H1 (cell line): ENCODE data around the gene OTX2. TPM values are rescaled to one million over a fixed set of nuclear protein-coding genes. Genes with fewer than 3 reads are reported as not detected.
A peak's percentile ranks its signal among the peaks of the same experiment; 100 is the strongest.

Source experiments
- CTCF ChIA-PET: fragments of 300-600 bp; sonication (Branson Sonifier 250); formaldehyde crosslinking; loops from one replicate; lab custom pipeline; 2021; ENCODE audit not compliant: partially characterized antibody; lab: Charles Lee
- POLR2A ChIA-PET: fragments of 300-600 bp; sonication (Branson Sonifier 250); formaldehyde crosslinking; loops from one replicate; lab custom pipeline; 2021; ENCODE audit warnings: inconsistent platforms; ENCODE audit not compliant: partially characterized antibody; lab: Charles Lee
- DNase-seq, 2 experiments: peaks; one replicate each; pipeline versions ENCODE4 v3.0.0 to v3.0.0-alpha.2; 2010 to 2022; ENCODE audit warnings: low spot score in 2 of 2, low read depth in 1 of 2, mixed read lengths in 1 of 2
- FAIRE-seq: peaks from 2 replicates; lab custom pipeline; 2011; peaks lifted over from hg19 to GRCh38; lab: Jason Lieb, UNC
- H2AFZ ChIP-seq: 2 replicates; pipeline ENCODE4 v1.8.1; 2012; ENCODE audit warnings: low read length, inconsistent platforms
- H2AK5ac ChIP-seq: 2 replicates; pipeline ENCODE4 v1.6.1; 2013; ENCODE audit warnings: low read depth, low read length
- H2BK120ac ChIP-seq: replicated peaks from 2 replicates; pipeline ENCODE3; 2013; ENCODE audit warnings: low read depth, low read length, inconsistent platforms
- H2BK12ac ChIP-seq: 2 replicates; pipeline ENCODE4 v1.6.1; 2013; ENCODE audit warnings: low read depth, low read length
- H2BK15ac ChIP-seq: 2 replicates; pipeline ENCODE4 v1.6.1; 2013; ENCODE audit warnings: low read length
- H2BK20ac ChIP-seq: 2 replicates; pipeline ENCODE4 v1.6.1; 2013; ENCODE audit warnings: low read length
- H2BK5ac ChIP-seq: 2 replicates; pipeline ENCODE4 v1.6.1; 2013; ENCODE audit warnings: low read depth, low read length
- H3K14ac ChIP-seq: 2 replicates; pipeline ENCODE4 v1.6.1; 2013; ENCODE audit warnings: inconsistent platforms; ENCODE audit not compliant: insufficient read length
- H3K18ac ChIP-seq: 2 replicates; pipeline ENCODE4 v1.6.1; 2013; ENCODE audit warnings: low read length; ENCODE audit errors: extremely low read depth
- H3K23ac ChIP-seq: 2 replicates; pipeline ENCODE4 v1.6.1; 2013; ENCODE audit warnings: inconsistent platforms; ENCODE audit not compliant: insufficient read length
- H3K23me2 ChIP-seq: 2 replicates; pipeline ENCODE4 v1.6.1; 2013; ENCODE audit warnings: low read depth, low read length
- H3K27ac ChIP-seq: 2 replicates; pipeline ENCODE4 v1.6.1; 2011; ENCODE audit warnings: low read depth, low read length, inconsistent platforms
- H3K27me3 ChIP-seq, 4 experiments: replicated peaks in 1 of 4; 1 replicate in 1 of 4; 2 replicates in 3 of 4; pipeline versions ENCODE4 v1.6.1 to v1.8.1; 2011 to 2013; ENCODE audit warnings: low read length in 3 of 4, mild to moderate bottlenecking in 3 of 4, inconsistent platforms in 2 of 4, mixed read lengths in 2 of 4, moderate library complexity in 1 of 4; ENCODE audit not compliant: control insufficient read depth in 3 of 4, insufficient read depth in 3 of 4; ENCODE audit errors: extremely low read depth in 1 of 4
- H3K36me3 ChIP-seq, 4 experiments: 2 replicates each; pipeline versions ENCODE4 v1.6.1 to v1.8.1; 2011 to 2013; ENCODE audit warnings: mild to moderate bottlenecking in 4 of 4, low read length in 3 of 4, moderate library complexity in 2 of 4, control low read depth in 1 of 4, inconsistent platforms in 1 of 4; ENCODE audit not compliant: insufficient read depth in 4 of 4, control insufficient read depth in 2 of 4
- H3K4ac ChIP-seq: replicated peaks from 2 replicates; pipeline ENCODE3; 2013; ENCODE audit warnings: low read length, low read depth, mixed read lengths, inconsistent platforms; ENCODE audit not compliant: insufficient read length
- H3K4me1 ChIP-seq, 4 experiments: replicated peaks in 1 of 4; 1 replicate in 1 of 4; 2 replicates in 3 of 4; pipeline versions ENCODE4 v1.6.1 to v1.8.1; 2011 to 2013; ENCODE audit warnings: low read length in 3 of 4, inconsistent platforms in 2 of 4, mixed read lengths in 1 of 4; ENCODE audit not compliant: insufficient read depth in 4 of 4, control insufficient read depth in 3 of 4
- H3K4me2 ChIP-seq, 2 experiments: 2 replicates each; pipeline versions ENCODE4 v1.6.1 to v1.8.1; 2011 to 2013; ENCODE audit warnings: low read depth in 2 of 2, low read length in 2 of 2, control low read depth in 1 of 2, inconsistent platforms in 1 of 2, mild to moderate bottlenecking in 1 of 2; ENCODE audit not compliant: insufficient read depth in 1 of 2
- H3K4me3 ChIP-seq, 4 experiments: fragments of 200-600, 300-600 bp in 1 of 4; sonication (generic), shearing (Covaris generic), sonication (Bioruptor Twin) in 1 of 4; 2 replicates each; pipeline versions ENCODE4 v1.5.1 to v1.8.1; 2011 to 2016; ENCODE audit warnings: low read length in 4 of 4, low read depth in 3 of 4, control low read depth in 2 of 4, inconsistent platforms in 2 of 4, mild to moderate bottlenecking in 2 of 4, mixed read lengths in 1 of 4, moderate library complexity in 1 of 4; ENCODE audit not compliant: insufficient read depth in 2 of 4; ENCODE audit errors: extremely low read depth in 1 of 4
- H3K56ac ChIP-seq: replicated peaks from 2 replicates; pipeline ENCODE3; 2013; ENCODE audit warnings: low read depth, mild to moderate bottlenecking, mixed read lengths, low read length, inconsistent platforms; ENCODE audit not compliant: insufficient read length
- H3K79me1 ChIP-seq: 2 replicates; pipeline ENCODE4 v1.6.1; 2013; ENCODE audit warnings: low read depth, low read length, control low read depth
- H3K79me2 ChIP-seq, 2 experiments: 2 replicates each; pipeline versions ENCODE4 v1.6.1 to v1.8.1; 2012 to 2013; ENCODE audit warnings: low read length in 2 of 2, mild to moderate bottlenecking in 2 of 2, inconsistent platforms in 1 of 2; ENCODE audit not compliant: insufficient read depth in 2 of 2, control insufficient read depth in 1 of 2
- H3K9ac ChIP-seq, 4 experiments: replicated peaks in 1 of 4; 1 replicate in 1 of 4; 2 replicates in 3 of 4; pipeline versions ENCODE4 v1.6.1 to v1.8.1; 2011 to 2013; ENCODE audit warnings: low read depth in 3 of 4, low read length in 3 of 4, control low read depth in 2 of 4, mild to moderate bottlenecking in 2 of 4, moderate library complexity in 2 of 4, inconsistent platforms in 1 of 4; ENCODE audit errors: extremely low read depth in 1 of 4
- H3K9me3 ChIP-seq, 2 experiments: 2 replicates each; pipeline versions ENCODE4 v1.6.1 to v1.8.1; 2012 to 2013; ENCODE audit warnings: mild to moderate bottlenecking in 2 of 2, moderate library complexity in 2 of 2, control low read depth in 1 of 2, inconsistent platforms in 1 of 2, low read depth in 1 of 2, low read length in 1 of 2, mixed read lengths in 1 of 2; ENCODE audit not compliant: insufficient read depth in 2 of 2
- H4K20me1 ChIP-seq, 2 experiments: replicated peaks in 1 of 2; 2 replicates each; pipeline versions ENCODE3 to v1.8.1; 2011 to 2013; ENCODE audit warnings: inconsistent platforms in 2 of 2, low read length in 2 of 2, mild to moderate bottlenecking in 1 of 2; ENCODE audit not compliant: insufficient read depth in 2 of 2, control insufficient read depth in 1 of 2
- H4K5ac ChIP-seq: 2 replicates; pipeline ENCODE4 v1.6.1; 2013; ENCODE audit warnings: low read length, low read depth, mixed read lengths, inconsistent platforms; ENCODE audit not compliant: insufficient read length
- H4K8ac ChIP-seq: 2 replicates; pipeline ENCODE4 v1.8.0; 2013; ENCODE audit warnings: mild to moderate bottlenecking, moderate library complexity, low read length, inconsistent platforms; ENCODE audit not compliant: insufficient read depth; ENCODE audit errors: extremely low read depth
- H4K91ac ChIP-seq: replicated peaks from 2 replicates; pipeline ENCODE3; 2013; ENCODE audit warnings: low read length, mixed read lengths, inconsistent platforms; ENCODE audit not compliant: insufficient read length
- HDAC2 ChIP-seq, 2 experiments: fragments of 300-600 bp in 1 of 2; sonication (generic) in 1 of 2; IDR thresholded peaks; 2 replicates each; pipeline ENCODE4 v1.6.1; 2011 to 2012; ENCODE audit warnings: low read depth in 2 of 2, low read length in 2 of 2, mild to moderate bottlenecking in 2 of 2, moderate library complexity in 2 of 2, borderline replicate concordance in 1 of 2, inconsistent platforms in 1 of 2
- RAD21 ChIP-seq, 2 experiments: IDR thresholded peaks in 1 of 2; conservative IDR thresholded peaks in 1 of 2; 2 replicates each; pipeline ENCODE4 v1.6.1; 2011; ENCODE audit warnings: low read depth in 2 of 2, low read length in 2 of 2, improper control_type of control experiment in 1 of 2, inconsistent platforms in 1 of 2, mild to moderate bottlenecking in 1 of 2, moderate library complexity in 1 of 2
- WGBS, 2 experiments: shearing (Covaris generic) in 1 of 2; methylation state at CpG; one replicate each; pipeline versions ENCODE4 v1.1.6 to v1.1.7; 2013 to 2015; ENCODE audit warnings: low lambda C conversion rate in 2 of 2, mixed read lengths in 2 of 2, inconsistent platforms in 1 of 2, low coverage in 1 of 2, missing lambda C conversion rate in 1 of 2; ENCODE audit not compliant: insufficient replicate concordance in 2 of 2, insufficient coverage in 1 of 2, insufficient read length in 1 of 2; ENCODE audit errors: extremely low coverage in 1 of 2, missing lambda C conversion rate in 1 of 2; 5-methylcytosine and 5-hydroxymethylcytosine counted together
- polyA plus RNA-seq, 7 experiments: library from polyadenylated mRNA; depleted of rRNA in 3 of 7; stranded (reverse) in 5 of 7; unstranded in 2 of 7; fragments of >200 nt in 5 of 7; fragments of 200-250 nt in 2 of 7; gene quantifications; 1 replicate in 5 of 7; 2 replicates in 1 of 7; 4 replicates in 1 of 7; pipeline versions ENCODE4 v1.2.1 to v1.2.3, GENCODE V29; 2011 to 2013; ENCODE audit warnings: missing spikeins in 2 of 7, mixed read lengths in 2 of 7
- total RNA-seq: library from RNA; stranded (reverse); fragmentation: NEBNext Ultra II Directional; extraction: Animal tissue kit (Norgen Biotek cat#: 25700); gene quantifications from 2 replicates; pipeline ENCODE4 v1.2.1, GENCODE V29; 2021

The OTX2 gene
- total and polyA plus RNA-seq, 2 of the 8 experiments (the other 6 are each of a cell fraction or from before 2014, with no cell fraction given): 33.9 to 155 TPM

DNA sequence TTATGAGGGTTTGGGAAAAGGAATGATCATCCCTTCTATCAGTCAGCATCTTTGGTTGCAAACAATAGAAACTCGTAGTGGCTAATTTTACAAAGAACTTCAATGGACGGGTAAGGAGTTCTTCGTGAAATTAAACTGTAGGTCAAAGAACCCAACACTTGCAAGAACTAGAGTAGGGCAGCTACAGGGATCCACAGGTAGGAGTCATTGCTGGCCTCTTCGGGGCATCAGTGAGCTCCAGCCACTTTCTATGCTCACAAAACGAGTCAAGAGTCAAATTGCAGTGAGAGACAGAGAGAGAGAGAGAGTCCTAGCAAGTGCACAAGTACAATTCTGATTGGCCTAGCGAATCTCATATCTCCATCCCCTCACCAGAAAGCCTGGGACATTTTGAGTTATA is 29.9 kb upstream of the OTX2 start:
- Histone ChIP-seq H3K4ac (no peak overlapping the region), H2AK5ac (no peak overlapping the region), H3K9me3 (no peaks in the 10 kb centered on the region), H2BK20ac (no peak overlapping the region), H3K79me1 (no peaks in the 10 kb centered on the region), H3K9ac (no peak overlapping the region), H2BK120ac (no peak overlapping the region), H2BK5ac (no peak overlapping the region), H3K4me1 (peaks cover 0 to 13% (median 6%) of the 10 kb centered on the region in 4 experiments; a peak in 6 of 7 replicates), H4K91ac (no peak overlapping the region), H3K4me2 (no peak overlapping the region), H3K23ac (no peak overlapping the region), H2BK15ac (no peak overlapping the region), H3K56ac (no peak overlapping the region), H3K18ac (no peak overlapping the region), H4K5ac (no peak overlapping the region), H4K20me1 (no peaks in the 10 kb centered on the region), H3K23me2 (no peaks in the 10 kb centered on the region), H3K79me2 (no peaks in the 10 kb centered on the region), H2BK12ac (no peak overlapping the region), H2AFZ (no peak overlapping the region), H3K4me3 (no peak overlapping the region), H3K36me3 (no peaks in the 10 kb centered on the region), H4K8ac (no peak overlapping the region), H3K14ac (no peak overlapping the region), H3K27me3 (peaks cover 3 to 25% (median 23%) of the 10 kb centered on the region in 4 experiments), H3K27ac (no peak overlapping the region)
- CTCF ChIA-PET: interaction anchor here (1.0 to 1.5 kb wide), 3 partner anchors 19 to 349 kb away, joined by 3 to 5 read pairs (median 4); no protein-coding TSS in a partner anchor
- POLR2A ChIA-PET: no interaction called here
- 74% methylated on average over 6 of the region's 6 CpGs; no CpG with 5 or more reads in 1 of the 2 experiments for WGBS, 2 experiments
- TF ChIP-seq HDAC2 (IDR thresholded peaks at IDR 0.05; ENCODE audit: borderline replicate concordance in 1 of 2, low read depth in 2 of 2, low read length in 2 of 2) (no peak), RAD21 (IDR thresholded peaks at IDR 0.05 in 1 of 2, conservative IDR thresholded peaks at IDR 0.05 in 1 of 2; ENCODE audit: low read depth in 2 of 2, low read length in 2 of 2) (peak; percentile 21 to 45; a peak in 3 of 4 replicates)
- FAIRE-seq (no peak), DNase-seq (no peak)
